ENCODE data around the gene RPS19. TPM values are rescaled to one million over a fixed set of nuclear protein-coding genes. Genes with fewer than 3 reads are reported as not detected.
"Not testable (repeated sequence)": the region's sequence is repeated elsewhere in the genome, so short reads cannot be mapped to it uniquely, and the experiment has no call there.

RPS19 gene
- total RNA-seq, 1 experiment from 2014 or later = 3,019 TPM

DNA sequence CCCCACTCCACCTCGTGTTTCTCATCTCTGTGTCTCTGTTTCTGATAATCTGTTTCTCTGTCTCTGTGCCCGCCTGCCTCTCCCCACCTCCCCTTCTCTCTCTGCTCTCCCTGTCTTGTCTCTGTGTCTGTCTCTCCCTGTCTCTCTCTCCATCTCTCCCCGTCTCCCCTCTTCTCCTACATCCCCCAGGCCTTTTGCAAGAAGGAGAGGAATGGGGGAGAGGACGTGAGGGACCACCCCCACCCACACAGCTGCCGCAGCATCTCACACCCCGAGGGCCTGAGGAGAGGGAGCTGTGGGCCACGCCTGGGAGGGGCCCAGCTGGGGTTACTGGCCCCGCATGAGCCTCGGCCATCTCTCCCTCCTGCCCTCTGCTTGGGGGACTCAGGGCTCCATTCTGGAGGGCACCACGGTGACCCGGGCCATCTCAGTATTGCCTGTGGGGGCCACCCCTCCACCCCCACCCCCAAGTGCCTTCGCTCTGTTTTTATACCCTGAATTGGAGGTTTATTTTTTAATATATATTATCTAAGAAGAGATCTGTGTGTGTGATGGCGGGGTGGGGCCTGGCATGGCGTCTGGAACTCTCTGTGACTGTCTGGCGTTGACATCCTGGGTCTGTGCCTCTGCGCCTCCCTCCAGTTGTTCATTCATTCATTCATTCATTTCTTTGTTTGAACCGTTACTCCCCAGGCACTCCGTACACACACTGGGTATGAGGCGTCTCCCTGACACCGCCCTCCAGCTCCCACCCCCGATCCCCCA is 47.0 kb downstream of the RPS19 start:
- Histone ChIP-seq H3K4me3 (ENCODE audit: insufficient read depth, low read depth, low read length) (no peak overlapping the region), H3K36me3 (replicated peaks; ENCODE audit: control insufficient read depth, insufficient read depth, low read length) (peaks cover 7% of the 10 kb centered on the region), H3K27me3 (ENCODE audit: control insufficient read depth, insufficient read depth, low read length) (peaks cover 30% of the 10 kb centered on the region)
- no peak for DNase-seq

- no peak overlapping the region for H3K4me3 ChIP-seq (ENCODE audit: insufficient read depth, low read depth, low read length)
- peaks cover 3% of the 10 kb centered on the region for H3K36me3 ChIP-seq (replicated peaks; ENCODE audit: control insufficient read depth, insufficient read depth, low read length)
- peaks cover 40% of the 10 kb centered on the region for H3K27me3 ChIP-seq (ENCODE audit: control insufficient read depth, insufficient read depth, low read length)
- DNase-seq = no peak
Observed at GRCh38 chr19:41907994-41908615, 48.0 kb downstream of the RPS19 start.

DNA sequence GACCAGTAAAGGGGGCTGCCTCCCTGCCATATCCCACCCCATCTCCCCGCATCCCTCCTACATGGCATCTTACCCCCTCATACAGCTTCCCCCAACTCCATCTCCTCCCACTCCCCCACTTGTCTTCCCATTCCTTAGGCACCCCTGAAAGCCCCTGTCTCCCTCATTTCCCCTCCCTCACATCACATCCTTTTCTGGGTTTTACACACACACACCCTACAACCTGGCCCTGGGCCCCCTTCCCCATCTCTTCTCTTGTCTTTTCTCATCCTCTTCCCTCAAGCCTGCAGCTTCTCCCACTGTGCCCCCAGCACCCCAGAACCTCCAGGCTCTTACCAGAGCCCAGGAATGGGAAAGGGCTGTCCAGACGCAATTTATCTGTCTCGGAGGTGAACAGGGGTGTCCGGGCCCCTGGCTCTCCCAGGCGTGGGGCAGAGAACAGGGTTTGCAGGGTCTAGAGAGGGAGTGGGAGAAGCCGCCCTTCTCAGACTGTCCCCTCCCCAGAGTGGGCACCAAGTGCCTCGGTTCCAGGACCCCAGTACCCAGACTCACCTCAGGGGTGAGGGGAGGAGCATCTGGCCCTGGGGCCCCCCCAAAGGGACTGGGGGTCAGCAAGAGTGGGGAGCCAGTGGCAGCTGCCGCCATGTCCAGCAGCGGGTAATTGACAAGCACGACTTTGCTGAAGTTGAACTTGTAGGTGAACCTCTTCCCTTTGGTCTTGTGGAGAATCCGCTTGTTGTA is 48.8 kb downstream of the RPS19 start:
- no peak for DNase-seq
- no peak overlapping the region for H3K4me3 ChIP-seq (ENCODE audit: insufficient read depth, low read depth, low read length)
- peaks cover 48% of the 10 kb centered on the region for H3K27me3 ChIP-seq (ENCODE audit: control insufficient read depth, insufficient read depth, low read length)
- H3K36me3 ChIP-seq (replicated peaks; ENCODE audit: control insufficient read depth, insufficient read depth, low read length) = peaks cover 1% of the 10 kb centered on the region; the same call in 1 of the 2 replicates

- no peak for DNase-seq
- Histone ChIP-seq H3K27me3 (ENCODE audit: control insufficient read depth, insufficient read depth, low read length) (peaks cover 55% of the 10 kb centered on the region), H3K36me3 (replicated peaks; ENCODE audit: control insufficient read depth, insufficient read depth, low read length) (peaks cover 1% of the 10 kb centered on the region; the same call in 1 of the 2 replicates), H3K4me3 (ENCODE audit: insufficient read depth, low read depth, low read length) (no peak overlapping the region)
Observed at GRCh38 chr19:41909706-41910105, 49.7 kb downstream of the RPS19 start.

GRCh38 chr19:41910240-41910991 is 50.4 kb downstream of the RPS19 start:
- H3K27me3 ChIP-seq (ENCODE audit: control insufficient read depth, insufficient read depth, low read length) = peaks cover 62% of the 10 kb centered on the region
- H3K4me3 ChIP-seq (ENCODE audit: insufficient read depth, low read depth, low read length) = no peak overlapping the region
- no peak for DNase-seq
- peaks cover under 1% of the 10 kb centered on the region; the same call in 1 of the 2 replicates for H3K36me3 ChIP-seq (replicated peaks; ENCODE audit: control insufficient read depth, insufficient read depth, low read length)

GRCh38 chr19:41910992-41911888 is 51.2 kb downstream of the RPS19 start:
- Histone ChIP-seq H3K27me3 (ENCODE audit: control insufficient read depth, insufficient read depth, low read length) (peaks cover 70% of the 10 kb centered on the region), H3K4me3 (ENCODE audit: insufficient read depth, low read depth, low read length) (no peak overlapping the region), H3K36me3 (replicated peaks; ENCODE audit: control insufficient read depth, insufficient read depth, low read length) (no peaks in the 10 kb centered on the region)
- no peak for DNase-seq

GRCh38 chr19:41911889-41912731 is 52.1 kb downstream of the RPS19 start:
- peaks cover 79% of the 10 kb centered on the region for H3K27me3 ChIP-seq (ENCODE audit: control insufficient read depth, insufficient read depth, low read length)
- peak; percentile 76 for DNase-seq
- peak overlapping the region; percentile 43; the same call in 1 of the 2 replicates for H3K4me3 ChIP-seq (ENCODE audit: insufficient read depth, low read depth, low read length)
- no peaks in the 10 kb centered on the region for H3K36me3 ChIP-seq (replicated peaks; ENCODE audit: control insufficient read depth, insufficient read depth, low read length)

DNA sequence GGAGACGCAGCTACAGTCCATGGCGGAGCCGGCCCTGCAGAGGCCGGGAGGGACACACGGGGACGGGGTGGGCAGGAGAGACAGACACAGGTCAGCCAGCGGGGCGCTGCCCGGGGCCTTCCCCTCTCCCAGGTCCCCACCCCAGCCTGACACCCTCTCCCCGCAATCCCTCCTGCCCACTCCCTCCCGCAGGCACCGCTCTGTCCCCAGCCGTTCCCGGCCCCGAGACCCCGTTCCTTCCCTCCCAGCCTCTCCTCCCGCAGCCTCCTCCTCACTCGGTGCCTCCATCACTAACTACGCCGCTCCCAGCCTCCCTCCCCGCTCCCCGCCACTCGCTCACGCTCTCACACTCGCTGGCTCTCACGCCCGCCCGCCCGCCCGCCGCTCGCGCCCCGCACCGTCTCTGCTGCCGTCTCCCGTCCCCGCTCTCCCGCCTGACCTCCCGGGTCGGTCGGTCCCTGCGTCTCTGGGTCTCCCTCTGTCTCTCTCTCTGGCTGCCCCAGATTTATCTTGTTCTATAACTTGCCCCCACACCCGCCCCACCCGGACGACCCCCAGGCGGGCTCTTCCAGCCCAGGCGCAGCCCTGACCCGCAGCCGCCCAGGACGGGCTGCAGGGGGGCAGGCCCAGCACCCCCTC is 53.0 kb downstream of the RPS19 start:
- peak overlapping the region; percentile 43 for H3K4me3 ChIP-seq (ENCODE audit: insufficient read depth, low read depth, low read length)
- peaks cover 86% of the 10 kb centered on the region for H3K27me3 ChIP-seq (ENCODE audit: control insufficient read depth, insufficient read depth, low read length)
- H3K36me3 ChIP-seq (replicated peaks; ENCODE audit: control insufficient read depth, insufficient read depth, low read length) = no peaks in the 10 kb centered on the region
- DNase-seq = peak; percentile 88

DNA sequence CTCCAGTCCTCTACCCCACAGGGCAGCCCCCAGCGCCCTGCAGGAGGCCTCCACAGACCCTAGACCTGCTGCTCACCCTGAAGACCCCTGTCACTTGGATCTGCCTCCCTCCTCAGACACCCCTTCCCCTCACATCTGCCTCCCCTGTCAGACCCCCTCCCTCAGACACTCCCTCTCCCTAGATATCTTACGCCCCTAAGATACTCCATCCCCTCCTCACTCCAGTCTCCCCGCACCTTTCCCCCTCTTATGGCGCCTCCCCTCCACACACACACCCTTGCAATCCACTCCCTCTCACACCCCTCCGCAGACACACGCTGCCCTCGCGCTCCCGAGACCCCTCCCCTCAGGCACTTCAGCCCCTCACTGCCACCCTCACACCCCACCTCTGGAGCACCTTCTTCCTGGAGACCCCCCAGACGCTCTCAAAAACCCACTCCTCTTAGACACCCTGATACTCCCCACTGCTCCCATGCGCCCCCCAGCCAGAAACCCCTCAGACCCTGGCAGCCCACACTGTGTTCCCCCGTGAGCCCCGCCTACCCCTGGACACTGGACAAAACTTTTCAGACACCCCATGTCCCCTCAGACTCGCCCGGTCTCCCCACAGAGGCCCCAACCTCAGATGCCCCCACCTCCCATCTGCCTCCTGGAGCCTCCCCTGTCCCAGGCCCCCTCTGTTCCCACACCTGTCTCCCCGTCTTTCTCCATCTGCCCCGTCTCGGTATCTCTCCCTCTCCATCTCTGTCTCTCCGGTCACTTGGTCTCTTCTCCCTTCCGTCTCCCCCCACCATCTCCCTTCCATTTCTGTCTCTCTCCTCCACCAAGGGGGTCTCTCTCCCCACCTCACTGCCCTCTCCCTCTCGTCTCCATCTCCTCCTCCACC is 53.7 kb downstream of the RPS19 start:
- DNase-seq = peak; percentile 90
- H3K27me3 ChIP-seq (ENCODE audit: control insufficient read depth, insufficient read depth, low read length) = peaks cover 88% of the 10 kb centered on the region
- H3K4me3 ChIP-seq (ENCODE audit: insufficient read depth, low read depth, low read length) = peak overlapping the region; percentile 43; the same call in 1 of the 2 replicates

GRCh38 chr19:41914424-41914834 is 54.4 kb downstream of the RPS19 start:
- not testable (repeated sequence) for H3K4me3 ChIP-seq (ENCODE audit: insufficient read depth, low read depth, low read length); DNase-seq; H3K36me3 ChIP-seq (replicated peaks; ENCODE audit: control insufficient read depth, insufficient read depth, low read length)
- peaks cover 87% of the 10 kb centered on the region for H3K27me3 ChIP-seq (ENCODE audit: control insufficient read depth, insufficient read depth, low read length)

More for the DNA sequence above, 53.7 kb downstream of the RPS19 start:
- no peaks in the 10 kb centered on the region for H3K36me3 ChIP-seq (replicated peaks; ENCODE audit: control insufficient read depth, insufficient read depth, low read length)

- DNase-seq = peak; percentile 77
- Histone ChIP-seq H3K4me3 (ENCODE audit: insufficient read depth, low read depth, low read length) (peak overlapping the region; percentile 25; the same call in 1 of the 2 replicates), H3K27me3 (ENCODE audit: control insufficient read depth, insufficient read depth, low read length) (peaks cover 87% of the 10 kb centered on the region), H3K36me3 (replicated peaks; ENCODE audit: control insufficient read depth, insufficient read depth, low read length) (no peaks in the 10 kb centered on the region)
Observed at GRCh38 chr19:41915021-41915775, 55.1 kb downstream of the RPS19 start.
